HG03196 (cell line): Measurements from ENCODE around the gene EGR4.

ENCODE experiments used
- ATAC-seq: cut with Tn5 transposase; IDR thresholded peaks from one replicate; pipeline ENCODE4 v1.9.1; 2021; ENCODE audit not compliant: unreplicated experiment

Gene EGR4

DNA sequence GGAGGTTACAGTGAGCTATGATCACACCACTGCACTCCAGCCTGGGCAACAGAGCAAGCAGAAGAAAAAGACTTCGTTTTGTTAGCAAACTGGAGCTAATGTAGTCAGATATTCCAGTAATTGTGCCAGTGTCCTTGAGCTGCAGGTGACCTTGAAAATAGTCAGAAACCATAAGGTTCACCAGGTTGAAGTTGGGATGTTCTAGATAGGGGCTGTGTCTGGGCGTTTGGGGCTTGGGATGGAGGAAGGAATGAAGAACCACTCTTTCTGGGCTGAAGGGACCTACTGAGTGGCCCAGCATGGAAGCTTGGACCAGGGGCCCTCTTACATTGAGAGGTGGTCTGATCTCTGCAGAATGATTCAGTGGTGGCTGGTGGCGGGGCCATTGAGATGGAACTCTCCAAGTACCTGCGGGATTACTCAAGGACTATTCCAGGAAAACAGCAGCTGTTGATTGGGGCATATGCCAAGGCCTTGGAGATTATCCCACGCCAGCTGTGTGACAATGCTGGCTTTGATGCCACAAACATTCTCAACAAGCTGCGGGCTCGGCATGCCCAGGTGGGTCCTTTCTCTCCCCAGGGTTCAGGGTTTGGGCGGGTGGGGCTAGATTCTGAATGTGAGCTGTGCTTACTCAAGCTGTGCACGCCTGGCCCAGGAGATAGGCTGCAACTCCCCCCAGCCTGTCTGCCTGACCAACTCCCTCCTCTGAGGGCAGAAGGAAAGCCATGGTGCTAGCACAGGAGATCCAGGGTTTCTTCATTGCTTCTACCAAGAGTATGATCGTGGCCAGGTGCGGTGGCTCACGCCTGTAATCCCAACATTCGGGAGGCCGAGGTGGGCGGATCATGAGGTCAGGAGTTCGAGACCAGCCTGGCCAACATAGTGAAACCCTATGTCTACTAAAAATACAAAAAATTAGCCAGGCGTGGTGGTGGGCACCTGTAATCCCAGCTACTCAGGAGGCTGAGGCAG lies 42.2 kb downstream of the EGR4 start:
- ATAC-seq, result no peak

DNA sequence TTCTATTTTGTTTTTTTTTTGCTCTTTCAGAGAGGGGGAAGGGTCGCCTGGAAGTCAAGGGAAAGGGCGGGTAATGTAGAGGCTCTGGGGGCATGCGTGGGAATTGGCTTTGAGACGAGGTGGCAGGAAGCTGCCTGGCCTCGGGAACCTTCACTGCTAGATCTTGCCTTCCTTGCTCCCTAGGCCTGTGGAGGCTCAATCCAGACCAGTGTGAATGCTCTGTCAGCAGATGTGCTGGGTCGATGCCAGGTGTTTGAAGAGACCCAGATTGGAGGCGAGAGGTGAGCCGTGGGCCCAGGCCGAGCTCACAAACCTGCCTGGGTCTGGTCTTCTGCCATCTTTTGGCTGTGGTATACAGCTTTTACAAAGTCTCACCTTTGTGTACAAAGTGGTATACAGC lies 43.7 kb downstream of the EGR4 start:
- ATAC-seq, result no peak

DNA sequence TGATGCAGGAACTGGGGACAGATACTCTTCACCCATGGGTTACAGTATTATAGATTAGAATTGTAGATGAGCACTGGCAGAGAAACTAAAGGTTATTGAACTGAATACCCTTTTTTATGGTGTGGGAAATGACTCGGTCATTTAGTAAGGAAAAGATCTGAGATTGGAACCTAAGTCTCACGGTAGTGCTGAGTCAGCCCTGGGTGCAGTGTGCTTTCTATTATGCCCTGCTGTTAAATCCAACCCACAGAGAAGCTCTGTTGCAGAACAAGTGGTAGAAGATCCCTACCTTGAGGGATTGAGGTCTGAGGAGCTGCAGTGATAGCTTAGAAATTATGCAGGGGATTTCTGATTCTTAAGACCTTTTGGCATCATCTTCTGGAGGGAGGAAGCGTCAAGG lies 46.5 kb downstream of the EGR4 start:
- ATAC-seq, result no peak

DNA sequence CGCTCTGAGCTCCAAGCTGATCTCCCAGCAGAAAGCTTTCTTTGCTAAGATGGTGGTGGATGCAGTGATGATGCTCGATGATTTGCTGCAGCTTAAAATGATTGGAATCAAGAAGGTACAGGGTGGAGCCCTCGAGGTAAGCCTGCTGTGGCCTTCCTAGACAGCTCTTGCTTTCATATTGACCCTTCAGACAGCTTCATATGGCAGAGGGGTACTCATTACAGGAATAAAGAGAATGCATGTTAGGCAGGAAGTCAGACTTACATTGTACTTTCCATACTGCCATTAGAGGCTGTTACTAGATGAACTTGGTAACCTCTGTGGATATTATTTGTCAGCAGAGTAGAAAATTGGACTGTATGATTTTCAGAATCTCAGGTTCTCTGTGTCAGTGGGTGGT lies 48.8 kb downstream of the EGR4 start:
- no peak for ATAC-seq

DNA sequence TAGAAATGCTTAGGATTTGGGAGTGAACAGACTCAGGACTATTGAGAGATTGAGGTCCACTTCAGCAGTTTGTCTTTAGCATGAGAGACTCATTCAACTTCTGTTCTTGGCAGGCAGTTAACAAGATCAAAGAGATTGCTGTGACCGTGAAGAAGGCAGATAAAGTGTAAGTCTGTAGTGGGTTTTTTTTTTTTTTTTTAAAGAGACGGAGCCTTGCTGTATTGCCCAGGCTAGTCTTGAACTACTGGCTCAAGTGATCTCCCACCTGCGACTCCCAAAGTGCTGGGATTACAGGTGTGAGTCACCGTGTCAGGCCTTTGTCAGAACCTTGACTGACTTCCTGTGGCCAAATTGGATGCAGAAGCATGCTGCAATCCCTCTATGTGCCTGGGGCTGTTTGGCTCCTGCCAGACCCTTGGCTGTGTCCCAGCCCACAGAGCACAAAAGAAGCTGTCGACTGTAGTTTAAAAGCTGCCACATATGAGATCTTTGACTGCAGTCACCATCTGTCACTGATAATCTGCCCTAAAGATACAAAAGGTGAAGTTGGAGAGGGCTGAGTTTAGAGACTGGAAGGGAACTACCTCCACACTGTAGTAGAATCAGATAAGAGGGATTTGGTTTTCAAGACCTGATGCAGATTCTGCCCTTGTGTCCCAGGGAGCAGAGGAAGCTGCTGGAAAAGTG lies 49.3 kb downstream of the EGR4 start:
- ATAC-seq, result no peak
